ENCODE data around the gene ZBTB17.
A peak's percentile ranks its signal among the peaks of the same experiment; 100 is the strongest.
"Not testable (repeated sequence)": the region's sequence is repeated elsewhere in the genome, so short reads cannot be mapped to it uniquely, and the experiment has no call there.

Gene ZBTB17

GRCh38 chr1:15937146-15937545, 38.8 kb downstream of the ZBTB17 start:
- no peak for DNase-seq (ENCODE audit: low read depth in 2 of 3, low spot score in 1 of 3)

- DNase-seq (ENCODE audit: low read depth in 2 of 3, low spot score in 1 of 3), result no peak
These were observed 39.9 kb downstream of the ZBTB17 start for GRCh38 chr1:15936025-15936424.

- no peak for DNase-seq (ENCODE audit: low read depth in 2 of 3, low spot score in 1 of 3)
These were observed 40.6 kb downstream of the ZBTB17 start for GRCh38 chr1:15935056-15935950.

- DNase-seq (ENCODE audit: low read depth in 2 of 3, low spot score in 1 of 3), result no peak
These were observed 41.5 kb downstream of the ZBTB17 start for GRCh38 chr1:15934211-15935055.

GRCh38 chr1:15933684-15934083, 42.2 kb downstream of the ZBTB17 start:
- DNase-seq (ENCODE audit: low read depth in 2 of 3, low spot score in 1 of 3), result no peak

- DNase-seq (ENCODE audit: low read depth in 2 of 3, low spot score in 1 of 3), result no peak
These were observed 43.3 kb downstream of the ZBTB17 start for GRCh38 chr1:15932612-15933011.

GRCh38 chr1:15931884-15932283, 44.0 kb downstream of the ZBTB17 start:
- DNase-seq (ENCODE audit: low read depth in 2 of 3, low spot score in 1 of 3), result no peak

GRCh38 chr1:15931401-15931800, 44.5 kb downstream of the ZBTB17 start:
- no peak for DNase-seq (ENCODE audit: low read depth in 2 of 3, low spot score in 1 of 3)

GRCh38 chr1:15928971-15929965, 46.6 kb downstream of the ZBTB17 start:
- DNase-seq (ENCODE audit: low read depth in 2 of 3, low spot score in 1 of 3), result no peak

- DNase-seq (ENCODE audit: low read depth in 2 of 3, low spot score in 1 of 3), result not testable (repeated sequence)
These were observed 49.5 kb downstream of the ZBTB17 start for GRCh38 chr1:15926448-15926847.

- no peak for DNase-seq (ENCODE audit: low read depth in 2 of 3, low spot score in 1 of 3)
These were observed 52.7 kb downstream of the ZBTB17 start for GRCh38 chr1:15923241-15923640.

GRCh38 chr1:15918962-15919715, 56.8 kb downstream of the ZBTB17 start:
- peak; percentile 52 to 67 (median 65) for DNase-seq (ENCODE audit: low read depth in 2 of 3, low spot score in 1 of 3)

GRCh38 chr1:15916916-15917315, 59.0 kb downstream of the ZBTB17 start:
- no peak for DNase-seq (ENCODE audit: low read depth in 2 of 3, low spot score in 1 of 3)

GRCh38 chr1:15916417-15916816, 59.5 kb downstream of the ZBTB17 start:
- DNase-seq (ENCODE audit: low read depth in 2 of 3, low spot score in 1 of 3), result no peak

- DNase-seq (ENCODE audit: low read depth in 2 of 3, low spot score in 1 of 3), result no peak
These were observed 59.9 kb downstream of the ZBTB17 start for GRCh38 chr1:15915991-15916390.

- not testable (repeated sequence) for DNase-seq (ENCODE audit: low read depth in 2 of 3, low spot score in 1 of 3)
These were observed 62.3 kb downstream of the ZBTB17 start for GRCh38 chr1:15913607-15914006.

GRCh38 chr1:15911927-15912326, 64.0 kb downstream of the ZBTB17 start:
- no peak for DNase-seq (ENCODE audit: low read depth in 2 of 3, low spot score in 1 of 3)

GRCh38 chr1:15911141-15911540, 64.8 kb downstream of the ZBTB17 start:
- no peak for DNase-seq (ENCODE audit: low read depth in 2 of 3, low spot score in 1 of 3)

GRCh38 chr1:15908597-15908996, 67.3 kb downstream of the ZBTB17 start:
- DNase-seq (ENCODE audit: low read depth in 2 of 3, low spot score in 1 of 3), result no peak

- DNase-seq (ENCODE audit: low read depth in 2 of 3, low spot score in 1 of 3), result no peak
These were observed 73.0 kb downstream of the ZBTB17 start for GRCh38 chr1:15902882-15903281.

Data from stimulated activated CD4-positive, alpha-beta T cell treated with anti-CD3 and anti-CD28 coated beads, Interleukin-12 subunit alpha, Interleukin-12 subunit beta, amount 100 ng/mL, for 48 hours (primary cell).